ENCODE measurements around the gene ATP8B2.

- TF ChIP-seq CTCF (IDR thresholded peaks at IDR 0.05) (no peak), POLR2A (IDR thresholded peaks at IDR 0.05) (no peak), POLR2AphosphoS5 (IDR thresholded peaks at IDR 0.05) (no peak)
These were observed 26.2 kb downstream of the ATP8B2 start for GRCh38 chr1:154351363-154352068.
